Stromal cell of bone marrow (primary cell): ENCODE results near the gene ZNF132.
A peak's percentile ranks its signal among the peaks of the same experiment; 100 is the strongest.
"Not testable (repeated sequence)": the region's sequence is repeated elsewhere in the genome, so short reads cannot be mapped to it uniquely, and the experiment has no call there.

ENCODE experiments used
- DNase-seq: peaks from one replicate; pipeline ENCODE4 v3.0.0-alpha.2; 2012; ENCODE audit warnings: low read depth

The ZNF132 gene

DNA sequence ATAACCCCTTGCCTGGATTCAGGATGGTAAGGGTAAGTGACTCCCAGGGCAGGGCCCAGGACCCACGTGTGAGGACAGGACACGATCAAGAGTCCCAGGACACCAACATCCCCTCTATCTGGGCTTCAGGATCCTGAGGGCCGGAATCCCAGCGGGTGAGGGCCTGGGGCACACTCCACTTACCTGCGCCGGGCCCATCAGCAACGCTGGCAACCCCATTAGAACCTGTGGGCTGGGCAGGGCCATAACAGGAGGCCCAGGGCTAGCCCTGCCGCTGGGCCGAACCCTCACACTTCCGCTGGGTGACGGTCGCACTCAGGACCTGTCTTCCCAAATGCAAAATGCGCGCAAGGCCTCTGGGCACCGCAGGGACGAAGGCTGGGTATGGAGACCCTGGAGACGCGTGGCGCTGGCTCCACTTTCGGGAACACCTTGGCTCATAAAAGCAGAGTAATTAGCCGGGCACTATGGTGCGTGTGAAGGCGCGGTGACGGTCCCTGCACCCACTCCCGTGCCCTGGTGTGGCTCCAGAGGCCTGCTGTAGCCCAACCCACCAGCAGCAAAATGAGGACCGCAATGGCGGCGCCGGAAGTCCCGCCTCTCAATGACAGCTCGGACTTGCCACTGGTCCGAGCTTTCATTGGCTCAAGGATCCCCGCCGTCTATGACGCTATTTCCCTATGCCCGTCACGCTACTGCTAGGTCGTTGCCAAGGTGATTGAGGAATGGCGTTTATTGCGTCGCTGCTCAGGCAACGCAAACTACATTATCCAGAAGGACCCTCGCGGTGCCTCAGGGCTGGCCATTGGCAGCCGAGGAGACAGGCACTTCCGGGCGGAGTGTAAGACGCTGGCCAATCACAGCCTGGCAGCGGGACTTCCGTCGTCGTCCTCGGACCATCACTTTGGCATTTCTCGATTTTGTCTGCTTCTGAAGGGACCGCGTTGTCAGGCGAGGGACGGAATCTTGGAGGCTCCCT lies at the start of gene ZNF132:
Gene ZNF132 (minus strand): TSS at position 578 of the 979 bp plus-strand sequence. CDS start 332 bp downstream, at position 246.
- peak; percentile 100 for DNase-seq

GRCh38 chr19:58484349-58484748 lies 44.4 kb upstream of the ZNF132 start:
- not testable (repeated sequence) for DNase-seq

DNA sequence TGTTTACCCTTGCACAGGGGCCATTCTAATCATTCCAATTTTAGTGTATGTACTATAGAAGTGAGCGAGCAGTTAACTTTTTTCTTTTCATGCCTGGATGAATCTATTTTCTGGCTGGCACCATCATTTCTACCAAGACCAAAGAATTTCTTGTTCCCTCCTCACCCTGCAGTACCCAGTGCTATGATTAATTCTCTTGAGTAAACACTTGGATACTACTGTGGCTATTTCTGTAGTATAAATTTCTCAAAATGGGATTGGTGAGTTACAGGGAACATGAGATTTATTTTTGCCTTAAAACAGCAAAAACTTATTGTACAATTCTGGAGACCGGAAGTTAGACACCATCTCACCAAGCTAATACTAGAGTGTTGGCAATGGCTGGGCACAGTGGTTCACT lies 43.8 kb upstream of the ZNF132 start:
- DNase-seq = no peak

DNA sequence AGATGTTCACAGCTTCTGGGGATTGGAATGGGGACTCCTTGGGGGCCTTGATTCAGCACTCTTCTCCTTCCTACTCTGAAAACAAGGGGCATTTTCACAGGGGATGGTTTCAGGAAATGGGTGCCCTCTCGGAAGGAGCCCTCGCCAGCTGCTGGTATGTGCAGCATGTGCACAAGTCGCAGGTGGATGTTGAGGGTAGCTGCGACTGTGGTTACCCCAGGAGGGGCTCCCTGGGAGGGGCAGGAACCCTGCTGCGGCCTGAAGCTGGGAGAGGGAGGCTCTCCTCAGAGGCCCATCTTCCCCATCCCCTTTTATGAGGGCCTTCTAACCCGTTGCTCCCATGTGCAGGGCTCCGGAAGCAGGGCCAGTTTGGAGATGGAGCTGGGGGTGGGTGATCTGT lies 42.4 kb upstream of the ZNF132 start:
- DNase-seq = no peak

DNA sequence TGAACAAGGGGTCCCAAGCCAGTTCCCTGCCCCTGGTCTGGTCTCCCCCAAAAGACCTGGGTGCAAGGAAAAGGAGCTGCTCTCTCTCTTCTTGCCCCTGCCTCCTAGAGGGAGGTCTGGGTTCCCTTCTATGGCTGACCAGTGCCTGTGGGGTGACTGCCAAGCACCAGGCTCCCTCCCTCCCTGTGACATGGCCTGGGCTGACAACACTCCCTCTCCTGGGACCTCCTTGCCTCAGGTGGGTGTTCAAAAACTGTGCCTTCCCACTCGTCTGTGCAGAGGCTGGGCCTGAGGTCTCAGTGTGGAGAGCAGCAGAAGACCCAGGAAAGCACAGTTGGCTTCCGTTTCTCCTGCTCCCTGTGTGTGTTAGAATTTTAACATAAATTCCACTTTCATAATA lies 40.9 kb upstream of the ZNF132 start:
- DNase-seq = no peak

GRCh38 chr19:58480481-58480830 lies 40.5 kb upstream of the ZNF132 start:
- no peak for DNase-seq

- no peak for DNase-seq
Measured at GRCh38 chr19:58479736-58480480, 40.0 kb upstream of the ZNF132 start.

GRCh38 chr19:58479303-58479702 lies 39.4 kb upstream of the ZNF132 start:
- no peak for DNase-seq

DNA sequence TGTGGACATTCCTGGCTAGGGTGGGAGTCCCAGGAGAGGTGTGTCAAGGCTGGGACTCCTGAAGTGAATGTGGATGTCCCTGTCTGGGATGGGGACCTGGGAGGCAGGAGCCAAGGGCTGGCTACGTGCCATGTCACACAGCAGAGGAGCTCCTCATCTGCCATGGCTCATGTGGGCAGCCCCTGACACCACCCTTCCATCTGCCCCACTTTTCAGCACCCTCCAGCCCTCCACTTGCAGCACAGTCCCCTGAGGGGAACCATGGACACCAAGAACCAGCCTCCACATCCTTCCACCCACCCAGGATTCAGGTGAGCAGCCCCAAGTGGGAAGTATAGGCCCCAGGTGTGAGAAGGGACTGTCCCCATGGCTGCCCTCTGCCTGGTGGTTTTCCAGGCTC lies 37.9 kb upstream of the ZNF132 start:
- no peak for DNase-seq

DNA sequence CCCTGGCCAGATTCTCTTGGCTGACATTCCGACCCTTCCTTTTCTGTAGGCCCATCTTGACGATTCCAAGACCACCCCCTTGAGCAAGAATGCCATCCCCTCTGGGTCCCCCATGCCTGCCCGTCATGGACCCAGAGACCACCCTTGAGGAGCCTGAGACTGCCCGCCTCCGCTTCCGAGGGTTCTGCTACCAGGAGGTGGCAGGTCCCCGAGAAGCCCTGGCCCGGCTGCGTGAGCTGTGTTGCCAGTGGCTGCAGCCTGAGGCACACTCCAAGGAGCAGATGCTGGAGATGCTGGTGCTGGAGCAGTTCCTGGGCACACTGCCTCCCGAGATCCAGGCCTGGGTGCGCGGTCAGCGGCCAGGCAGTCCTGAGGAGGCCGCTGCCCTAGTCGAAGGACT lies 37.2 kb upstream of the ZNF132 start:
- DNase-seq = no peak

GRCh38 chr19:58476498-58477015 lies 36.6 kb upstream of the ZNF132 start:
- no peak for DNase-seq

GRCh38 chr19:58475714-58476497 lies 36.0 kb upstream of the ZNF132 start, which contains the start of gene ZNF446:
Gene ZNF446, plus strand, starts transcription at chr19:58476352. Its CDS starts 867 bp downstream, at chr19:58477219.
- DNase-seq = peak; percentile 96

- no peak for DNase-seq
Measured at GRCh38 chr19:58474997-58475713, 35.2 kb upstream of the ZNF132 start.

- DNase-seq = peak; percentile 5
Measured at GRCh38 chr19:58474291-58474996, 34.5 kb upstream of the ZNF132 start.

DNA sequence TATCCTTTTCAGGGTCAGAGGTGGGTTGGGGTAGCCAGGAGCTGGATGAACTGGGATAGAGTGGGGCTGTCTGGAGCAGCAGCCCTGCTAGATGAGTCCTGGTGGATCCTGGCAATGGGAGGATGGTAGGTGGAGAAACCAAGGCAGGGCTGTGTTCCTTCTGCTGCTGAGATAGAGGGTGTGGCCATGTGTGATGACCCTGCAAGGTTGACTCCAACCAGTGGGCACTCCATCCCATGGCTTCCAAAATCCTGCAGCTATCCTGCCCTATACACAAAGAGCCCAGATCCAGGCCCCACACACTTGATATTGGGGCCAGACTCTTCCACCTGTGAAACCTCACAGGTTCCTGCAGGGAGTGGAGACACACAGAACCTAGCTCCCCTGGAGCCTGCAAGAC lies 33.8 kb upstream of the ZNF132 start:
- no peak for DNase-seq

- no peak for DNase-seq
Measured at GRCh38 chr19:58471736-58472135, 31.8 kb upstream of the ZNF132 start.

DNA sequence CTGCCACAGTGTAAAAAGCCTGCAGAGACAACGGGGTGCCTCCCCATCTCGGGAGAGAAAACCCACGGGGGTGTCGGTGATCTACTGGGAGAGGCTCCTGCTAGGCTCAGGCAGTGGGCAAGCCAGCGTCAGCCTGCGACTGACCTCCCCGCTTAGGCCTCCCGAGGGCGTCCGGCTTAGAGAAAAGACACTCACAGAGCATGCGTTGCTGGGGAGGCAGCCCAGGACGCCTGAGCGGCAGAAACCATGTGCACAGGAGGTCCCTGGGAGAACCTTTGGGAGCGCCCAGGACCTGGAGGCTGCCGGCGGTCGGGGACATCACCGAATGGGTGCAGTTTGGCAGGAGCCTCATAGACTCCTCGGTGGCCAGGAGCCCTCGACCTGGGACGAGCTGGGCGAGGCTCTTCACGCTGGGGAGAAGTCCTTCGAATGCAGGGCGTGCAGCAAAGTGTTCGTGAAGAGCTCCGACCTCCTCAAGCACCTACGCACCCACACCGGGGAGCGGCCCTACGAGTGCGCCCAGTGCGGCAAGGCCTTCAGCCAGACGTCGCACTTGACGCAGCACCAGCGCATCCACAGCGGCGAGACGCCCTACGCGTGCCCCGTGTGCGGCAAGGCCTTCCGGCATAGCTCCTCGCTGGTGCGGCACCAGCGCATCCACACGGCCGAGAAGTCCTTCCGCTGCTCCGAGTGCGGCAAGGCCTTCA lies 31.0 kb upstream of the ZNF132 start:
- DNase-seq = not testable (repeated sequence)

- no peak for DNase-seq
Measured at GRCh38 chr19:58469241-58470013, 29.5 kb upstream of the ZNF132 start.

DNA sequence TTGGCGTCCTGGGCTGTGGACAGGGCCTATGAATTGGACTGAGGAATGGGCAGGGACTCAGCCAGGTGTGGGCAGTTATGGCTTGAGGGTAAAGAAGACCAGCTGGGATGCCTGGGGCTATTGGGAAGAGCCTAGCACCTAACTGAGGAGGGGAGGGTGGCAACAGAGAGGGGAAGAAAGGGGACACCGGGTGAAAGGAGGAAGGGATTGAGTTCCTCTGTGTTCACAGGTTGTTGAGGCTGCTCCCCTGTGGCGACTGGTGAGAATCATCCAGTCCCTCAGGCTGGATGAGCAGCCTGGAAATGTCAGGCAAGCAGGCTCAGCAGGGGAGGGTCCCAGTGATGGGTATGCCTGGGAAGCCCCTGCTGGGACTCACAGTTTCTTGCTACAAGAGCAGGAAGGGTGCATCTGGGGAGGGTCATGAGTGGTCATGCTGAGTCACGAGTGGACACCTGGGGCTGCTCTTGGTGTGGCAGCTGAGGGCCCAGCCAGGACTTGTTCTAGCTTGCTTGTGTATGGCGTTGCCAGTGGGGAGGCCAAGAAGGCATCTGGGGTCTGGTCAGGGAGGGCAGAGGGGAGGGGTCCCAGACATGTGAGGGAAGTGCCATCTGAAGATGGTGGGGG lies 28.4 kb upstream of the ZNF132 start:
- DNase-seq = no peak
